Epithelial cell of esophagus (primary cell): ENCODE results near the gene SHMT1.

ENCODE experiments used
- DNase-seq: peaks from one replicate; pipeline ENCODE4 v3.0.0; 2010; ENCODE audit warnings: low read depth
- H3K4me3 ChIP-seq: 2 replicates; pipeline ENCODE4 v1.5.1; 2011; ENCODE audit warnings: mild to moderate bottlenecking, low read length, control low read depth
- CTCF ChIP-seq: IDR thresholded peaks from 2 replicates; pipeline ENCODE4 v1.5.1; 2011; ENCODE audit warnings: low read depth, mild to moderate bottlenecking, low read length, control low read depth, inconsistent platforms; ENCODE audit not compliant: insufficient read depth; ENCODE audit errors: missing control alignments

Gene SHMT1

DNA sequence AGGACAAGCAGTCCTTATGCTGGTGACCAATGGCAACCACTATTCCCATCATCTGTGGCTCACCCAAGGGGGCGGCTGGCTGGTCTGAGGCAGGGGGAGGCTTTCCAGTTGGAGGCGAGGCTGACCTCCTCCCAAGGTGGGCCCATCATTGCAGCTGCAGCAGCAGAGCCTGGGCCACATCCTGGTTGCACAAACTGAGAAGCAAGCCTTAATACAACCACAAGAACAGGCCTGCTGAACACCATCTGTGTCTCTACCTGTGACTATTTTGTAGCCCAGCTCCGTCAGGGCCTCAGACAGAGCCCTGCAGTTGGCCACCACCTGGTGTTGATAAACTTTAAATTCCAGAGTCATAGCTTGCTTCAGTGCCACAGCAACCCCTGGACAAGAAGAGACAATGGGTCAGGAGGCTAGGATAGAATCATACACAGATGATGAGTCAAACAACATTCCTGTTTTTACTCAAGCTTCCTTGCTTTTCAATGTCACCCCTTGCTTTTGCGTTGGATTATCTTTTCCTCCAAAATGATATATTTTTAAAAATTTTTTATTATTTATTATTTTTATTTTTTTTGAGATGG lies 30.4 kb downstream of the SHMT1 start:
- DNase-seq = no peak
- no peak for TF ChIP-seq CTCF
- no peak overlapping the region for H3K4me3 ChIP-seq

- TF ChIP-seq CTCF = no peak
- H3K4me3 ChIP-seq = no peak overlapping the region
- DNase-seq = no peak
These were observed 31.5 kb downstream of the SHMT1 start for GRCh38 chr17:18331879-18332278.

DNA sequence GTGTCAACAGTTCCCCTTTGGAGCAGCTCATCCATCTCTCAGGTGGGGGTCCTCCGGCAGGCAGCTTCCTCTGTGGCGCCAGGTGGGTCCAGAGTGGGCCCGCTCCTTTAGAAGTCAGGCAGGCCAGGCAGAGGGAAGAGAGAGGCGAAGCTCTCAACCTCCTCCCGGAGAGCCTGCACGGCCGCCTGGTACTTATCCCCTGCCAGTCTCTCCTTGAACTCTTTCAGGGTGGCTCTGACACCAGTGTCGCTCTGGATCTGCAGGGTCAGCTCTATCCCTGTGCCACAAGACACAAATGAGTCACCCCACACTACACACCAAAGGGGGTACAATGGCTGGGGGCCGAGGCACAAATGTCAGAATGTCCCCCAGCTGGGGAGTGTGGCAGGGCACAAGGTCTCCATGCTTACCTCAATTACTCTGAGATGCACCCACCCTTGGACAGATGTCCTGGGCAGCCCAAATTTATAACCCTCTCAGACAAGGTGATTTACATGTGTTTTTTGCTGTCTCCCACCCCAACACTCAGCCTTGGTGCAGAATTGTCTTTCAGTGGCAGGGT lies 34.6 kb downstream of the SHMT1 start:
- H3K4me3 ChIP-seq = no peak overlapping the region
- DNase-seq = no peak
- TF ChIP-seq CTCF = no peak

DNA sequence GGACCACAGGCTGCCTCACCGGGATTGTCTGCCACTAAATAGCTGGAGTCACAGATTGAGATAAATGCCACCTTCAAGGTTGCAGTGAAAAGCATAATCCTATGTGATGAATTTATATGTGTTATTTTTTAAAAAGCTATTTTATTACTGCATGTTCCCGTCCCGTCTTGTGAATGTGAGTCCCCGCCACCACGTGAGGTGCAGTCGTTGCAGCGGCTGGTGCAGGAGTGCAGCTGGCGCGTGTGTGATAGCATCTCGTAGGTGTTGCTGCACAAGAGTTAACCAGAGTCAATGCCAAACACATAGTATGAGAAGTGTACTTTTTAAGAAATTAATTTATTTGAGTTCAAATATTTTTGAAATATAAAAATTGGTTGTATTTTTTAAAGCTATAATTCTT lies 35.8 kb downstream of the SHMT1 start:
- DNase-seq = no peak
- TF ChIP-seq CTCF = no peak
- no peak overlapping the region for H3K4me3 ChIP-seq

GRCh38 chr17:18327093-18327492 lies 36.3 kb downstream of the SHMT1 start:
- no peak for TF ChIP-seq CTCF
- no peak for DNase-seq

GRCh38 chr17:18326572-18326971 lies 36.8 kb downstream of the SHMT1 start:
- H3K4me3 ChIP-seq = no peak overlapping the region
- no peak for DNase-seq
- TF ChIP-seq CTCF = no peak

More at GRCh38 chr17:18327093-18327492, 36.3 kb downstream of the SHMT1 start:
- no peak overlapping the region for H3K4me3 ChIP-seq

DNA sequence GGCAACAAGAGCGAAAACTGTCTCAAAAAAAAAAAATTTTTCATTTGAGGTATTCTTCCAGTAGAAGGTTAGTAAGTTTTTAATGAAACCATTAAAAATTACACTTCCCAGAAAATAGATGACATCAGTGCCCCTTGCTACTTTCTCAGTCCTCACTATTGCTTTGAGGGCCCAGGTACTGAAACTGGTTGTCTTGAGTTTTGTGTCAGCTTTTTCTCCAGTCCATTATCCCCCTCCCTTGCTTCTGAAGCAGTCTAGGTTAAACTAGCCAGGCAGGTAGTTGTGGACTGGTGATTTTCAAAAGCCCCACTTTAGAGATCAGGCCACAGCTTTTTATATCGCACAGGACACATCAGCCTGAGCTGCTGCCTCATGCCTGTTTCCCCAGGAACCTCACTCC lies 37.3 kb downstream of the SHMT1 start:
- no peak for TF ChIP-seq CTCF
- DNase-seq = no peak
- no peak overlapping the region for H3K4me3 ChIP-seq
